K562 (cell line): ENCODE data around the gene KMT2E. TPM values are rescaled to one million over a fixed set of nuclear protein-coding genes. Genes with fewer than 3 reads are reported as not detected.

Experiments
- ATAC-seq: fragments of 200-7000 bp; cut with Tn5 transposase; 3 replicates; pipeline ENCODE4 v1.9.1; 2020; ENCODE audit warnings: moderate library complexity
- BruUV-seq: library from RNA; stranded (reverse); fragments of 400-500 nt; replicated peaks from 2 replicates; lab custom pipeline; 2021; lab: Mats Ljungman, UMichigan
- CTCF ChIA-PET: fragments of 300-600 bp; formaldehyde crosslinking; extraction: SDS; loops from one replicate; lab custom pipeline; 2021; ENCODE audit warnings: low intra/inter-chr PET ratio; lab: Yijun Ruan, JAX
- POLR2A ChIA-PET: fragments of 300-600, 350-650 bp; sonication (Branson Sonifier 250); formaldehyde crosslinking; extraction: SDS; loops from one replicate; lab custom pipeline; 2021; ENCODE audit warnings: antibody characterized with exemption, inconsistent platforms; lab: Yijun Ruan, JAX
- DNase-seq, 4 experiments: peaks; one replicate each; pipeline versions ENCODE4 v3.0.0 to v3.0.0-alpha.2; 2011 to 2018; ENCODE audit warnings: low spot score in 3 of 4, mixed read lengths in 3 of 4; ENCODE audit errors: extremely low read depth in 1 of 4
- FAIRE-seq: peaks from 2 replicates; lab custom pipeline; 2011; peaks lifted over from hg19 to GRCh38; lab: Jason Lieb, UNC
- H2AFZ ChIP-seq: 2 replicates; pipeline ENCODE4 v1.6.0; 2011; ENCODE audit warnings: low read depth, low read length, control low read depth, inconsistent platforms
- H3K27ac ChIP-seq: fragments of 200-600 bp; 3 replicates; pipeline ENCODE4 v1.8.0; 2011; ENCODE audit warnings: low read depth, mild to moderate bottlenecking, control low read depth, inconsistent platforms, low read length, moderate library complexity, mixed read lengths; ENCODE audit errors: extremely low read depth
- H3K27me3 ChIP-seq, 2 experiments: fragments of 300-600 bp in 1 of 2; 2 replicates in 1 of 2; 3 replicates in 1 of 2; pipeline versions ENCODE4 v1.6.0 to v1.8.0; 2011; ENCODE audit warnings: inconsistent platforms in 2 of 2, low read length in 2 of 2, mild to moderate bottlenecking in 1 of 2, mixed read lengths in 1 of 2, moderate library complexity in 1 of 2; ENCODE audit not compliant: control insufficient read depth in 2 of 2, insufficient read depth in 2 of 2
- H3K36me3 ChIP-seq: fragments of 300-600 bp; 3 replicates; pipeline ENCODE4 v1.8.0; 2011; ENCODE audit warnings: mild to moderate bottlenecking, low read length, inconsistent platforms; ENCODE audit not compliant: control insufficient read depth, insufficient read depth
- H3K4me1 ChIP-seq, 2 experiments: fragments of 200-600 bp in 1 of 2; replicated peaks in 1 of 2; 2 replicates in 1 of 2; 3 replicates in 1 of 2; pipeline versions ENCODE4 v1.5.1 to v1.8.0; 2011; ENCODE audit warnings: inconsistent platforms in 2 of 2, low read length in 2 of 2, mild to moderate bottlenecking in 1 of 2, mixed read lengths in 1 of 2, moderate library complexity in 1 of 2; ENCODE audit not compliant: control insufficient read depth in 2 of 2, insufficient read depth in 2 of 2
- H3K4me2 ChIP-seq: 2 replicates; pipeline ENCODE4 v1.6.1; 2011; ENCODE audit warnings: low read length, control low read depth, inconsistent platforms, mixed read lengths; ENCODE audit not compliant: insufficient read depth
- H3K4me3 ChIP-seq: fragments of 200-600 bp; sonication (generic), shearing (Covaris generic); 2 replicates; pipeline ENCODE4 v1.5.1; 2016; ENCODE audit warnings: control low read depth, inconsistent platforms
- H3K79me2 ChIP-seq: fragments of 200-600 bp; 3 replicates; pipeline ENCODE4 v1.8.0; 2011; ENCODE audit warnings: low read length, inconsistent platforms; ENCODE audit not compliant: control insufficient read depth, insufficient read depth
- H3K9ac ChIP-seq, 2 experiments: 2 replicates each; pipeline versions ENCODE4 v1.6.0 to v1.6.1; 2011; ENCODE audit warnings: low read depth in 2 of 2, low read length in 2 of 2, control low read depth in 1 of 2, inconsistent platforms in 1 of 2, mild to moderate bottlenecking in 1 of 2, mixed read lengths in 1 of 2; ENCODE audit not compliant: insufficient read depth in 1 of 2
- H3K9me1 ChIP-seq: one replicate; pipeline ENCODE4 v1.6.0; 2011; ENCODE audit warnings: inconsistent platforms, mild to moderate bottlenecking, low read length, moderate library complexity; ENCODE audit not compliant: control insufficient read depth, insufficient read depth
- H3K9me3 ChIP-seq: replicated peaks from 2 replicates; pipeline ENCODE4 v1.5.1; 2011; ENCODE audit warnings: low read depth, low read length, inconsistent platforms; ENCODE audit not compliant: control insufficient read depth, insufficient read depth
- H4K20me1 ChIP-seq: replicated peaks from 2 replicates; pipeline ENCODE4 v1.6.1; 2011; ENCODE audit warnings: low read length, inconsistent platforms, mixed read lengths; ENCODE audit not compliant: control insufficient read depth, insufficient read depth
- CBX8 ChIP-seq: fragments of 200-600 bp; sonication (generic); IDR thresholded peaks from 2 replicates; pipeline ENCODE4 v1.6.1; 2012; ENCODE audit warnings: borderline replicate concordance, mixed run types, low read depth, mild to moderate bottlenecking, moderate library complexity, mixed read lengths, low read length, control low read depth, inconsistent platforms; ENCODE audit not compliant: poor library complexity, severe bottlenecking; ENCODE audit errors: extremely low read depth
- HBP1 ChIP-seq: fragments of 450-650 bp; formaldehyde crosslinking; IDR thresholded peaks from 2 replicates; pipeline ENCODE4 v1.4.0; 2022; ENCODE audit warnings: missing genetic modification characterization
- KDM5B ChIP-seq: fragments of 200-600 bp; sonication (generic); IDR thresholded peaks from 2 replicates; pipeline ENCODE4 v1.6.1; 2012; ENCODE audit warnings: low read depth, mild to moderate bottlenecking, moderate library complexity, low read length, control low read depth, inconsistent platforms; ENCODE audit not compliant: insufficient replicate concordance
- KHSRP ChIP-seq: fragments of 450-650 bp; IDR thresholded peaks from 2 replicates; pipeline ENCODE4 v1.6.1; 2017
- NFE2L1 ChIP-seq: fragments of 450-650 bp; IDR thresholded peaks from 2 replicates; pipeline ENCODE4 v1.6.1; 2016; ENCODE audit warnings: missing genetic modification characterization, low read depth, mild to moderate bottlenecking, missing compliant biosample characterization, moderate library complexity, borderline replicate concordance
- PHB ChIP-seq: fragments of 250-450 bp; sonication (Bioruptor Pico); IDR thresholded peaks from 2 replicates; pipeline ENCODE4 v1.5.0; 2021
- SMARCB1 ChIP-seq: IDR thresholded peaks from 2 replicates; pipeline ENCODE4 v1.6.1; 2011; ENCODE audit warnings: improper control_type of control experiment, low read depth; ENCODE audit not compliant: insufficient read length
- SREBF1 ChIP-seq: fragments of 150-350 bp; IDR thresholded peaks from 2 replicates; pipeline ENCODE4 v1.6.1; 2014; ENCODE audit warnings: antibody characterized with exemption, low read depth, low read length, borderline replicate concordance
- TAF7 ChIP-seq: fragments of 450-650 bp; IDR thresholded peaks from 2 replicates; pipeline ENCODE4 v1.6.1; 2016; ENCODE audit warnings: missing genetic modification characterization, missing compliant biosample characterization
- ZFP30 ChIP-seq: fragments of 250-450 bp; sonication (Bioruptor Pico); IDR thresholded peaks from 2 replicates; pipeline ENCODE4 v1.8.0; 2022; ENCODE audit warnings: moderate library complexity, mild to moderate bottlenecking, inconsistent platforms, borderline replicate concordance
- ZKSCAN3 ChIP-seq: fragments of 250-450 bp; sonication (Bioruptor Pico); IDR thresholded peaks from 2 replicates; pipeline ENCODE4 v1.4.0; 2020
- WGBS: fragments of 100-300 bp; shearing (Covaris generic); methylation state at CpG from one replicate; pipeline ENCODE4 v1.1.6; 2016; ENCODE audit warnings: low coverage, mixed read lengths; ENCODE audit not compliant: insufficient coverage; ENCODE audit errors: missing lambda C conversion rate; 5-methylcytosine and 5-hydroxymethylcytosine counted together
- in situ Hi-C: fragments of 300-500 bp; cut with MboI; formaldehyde crosslinking; loops from 4 replicates; pipeline ENCODE4 v1.15.0; 2018; ENCODE audit warnings: inconsistent platforms, mixed read lengths
- intact Hi-C: fragments of 100-400 bp; cut with micrococcal nuclease; formaldehyde crosslinking; loops from 2 replicates; pipeline ENCODE4 v1.14.2; 2022
- polyA plus RNA-seq, 8 experiments: library from polyadenylated mRNA; depleted of rRNA in 4 of 8; stranded (reverse) in 5 of 8; unstranded in 3 of 8; fragments of >200 nt; fragmentation: Nextera tagmentation in 2 of 8; fragmentation: Illumina TruSeq in 1 of 8; extraction: Ambion mirVana in 2 of 8; extraction: Trizol in 1 of 8; gene quantifications; 2 replicates each; pipeline versions ENCODE4 v1.2.1 to v1.2.3, GENCODE V29; 2011 to 2014; ENCODE audit warnings: inconsistent platforms in 1 of 8, missing spikeins in 1 of 8
- total RNA-seq, 7 experiments: library from RNA; depleted of rRNA in 6 of 7; stranded (reverse); fragments of >200 nt in 6 of 7; fragmentation: Illumina TruSeq in 2 of 7; extraction: Trizol in 2 of 7; gene quantifications; 2 replicates each; pipeline versions ENCODE4 v1.2.1 to v1.2.3, GENCODE V29; 2011 to 2021; ENCODE audit warnings: low replicate concordance in 1 of 7
- TF ChIP-seq, protein P1 (sequence below): fragments of 250-450 bp; sonication (Bioruptor Pico); IDR thresholded peaks from 2 replicates; pipeline ENCODE4 v1.5.0; 2020; ENCODE audit warnings: mild to moderate bottlenecking
- TF ChIP-seq, protein P2 (sequence below): fragments of 200-800 bp; sonication (Bioruptor generic); IDR thresholded peaks from 2 replicates; pipeline ENCODE4 v1.6.1; 2016; ENCODE audit warnings: missing genetic modification characterization, missing compliant biosample characterization

The KMT2E gene
- total and polyA plus RNA-seq, 9 of the 15 experiments (the other 6 are each of a cell fraction or from before 2014, with no cell fraction given): 8.9 to 55.3 (median 38.1) TPM

DNA sequence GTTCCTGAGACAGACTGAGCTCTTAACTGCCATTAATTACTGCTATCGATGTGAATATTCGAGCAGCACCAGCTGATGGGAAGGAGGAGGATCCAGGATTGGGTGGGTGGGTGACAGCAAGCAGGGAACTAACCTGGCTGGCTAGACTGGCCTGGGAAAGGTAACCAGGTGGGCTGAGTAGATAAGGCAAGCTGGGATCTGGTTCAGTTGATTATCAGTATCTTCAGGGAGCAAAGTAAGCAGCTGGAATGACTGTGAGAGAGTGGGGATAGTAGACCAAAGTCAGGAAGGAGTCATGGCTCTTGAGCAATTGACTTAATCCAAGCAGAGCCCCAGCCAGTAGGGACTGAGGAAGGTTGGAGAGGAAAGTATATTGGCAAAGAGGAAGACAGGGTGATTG lies 46.9 kb upstream of the KMT2E start (continued):
- TF ChIP-seq ZFP30 (CRISPR knock-in tag): no peak

DNA sequence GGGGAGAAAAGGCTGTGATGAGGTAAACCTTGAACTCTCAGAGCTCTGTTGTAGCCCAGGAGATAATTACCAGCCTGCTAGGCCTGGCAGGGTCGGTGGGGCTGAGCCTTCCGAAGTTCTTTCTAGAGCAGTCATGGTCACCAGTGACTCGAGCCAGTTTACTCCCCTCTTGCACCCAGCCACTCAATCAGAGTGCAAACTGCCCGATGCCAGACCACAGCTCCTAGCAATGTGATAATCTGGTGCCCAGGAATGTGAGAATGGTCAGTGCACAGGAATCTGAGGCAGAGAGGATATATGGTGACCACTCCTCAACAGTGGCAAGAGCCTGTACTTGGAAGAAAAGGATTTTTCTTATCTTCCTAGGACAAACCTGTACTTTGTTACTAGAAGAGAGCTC lies 46.4 kb upstream of the KMT2E start:
- intact Hi-C loops: no loop called here
- 0 out of 2 replicates have a peak overlapping the region, but pooled peaks have one; percentile 7 for H2AFZ ChIP-seq
- H4K20me1 ChIP-seq: no peaks in the 10 kb centered on the region
- peak overlapping the region in 1 of 2 experiments; percentile 31; a peak in 1 of 4 replicates for H3K9ac ChIP-seq
- H3K79me2 ChIP-seq: no peaks in the 10 kb centered on the region
- 40% methylated on average over 4 of the region's 4 CpGs for WGBS
- ATAC-seq: peak; percentile 6; the same call in 2 of the 3 replicates
- no TSS peak for BruUV-seq
- no peak for DNase-seq
- FAIRE-seq: no peak
- no peaks in the 10 kb centered on the region for H3K27me3 ChIP-seq
- H3K27ac ChIP-seq: no peak overlapping the region
- POLR2A ChIA-PET: interaction anchor here (2.2 to 2.3 kb wide), 2 partner anchors 14 to 47 kb away, joined by 13 to 15 read pairs; partner anchors contain the start of gene KMT2E
- H3K36me3 ChIP-seq: no peaks in the 10 kb centered on the region
- CTCF ChIA-PET: no interaction called here
- in situ Hi-C loops: no loop called here
- peak overlapping the region; percentile 47 for H3K4me2 ChIP-seq
- H3K9me1 ChIP-seq: no peaks in the 10 kb centered on the region
- no peaks in the 10 kb centered on the region for H3K9me3 ChIP-seq
- peaks cover 13 to 38% of the 10 kb centered on the region in 2 experiments; a peak in 4 of 5 replicates for H3K4me1 ChIP-seq
- no peak overlapping the region for H3K4me3 ChIP-seq
- no peak for TF ChIP-seq SREBF1
- no peak for TF ChIP-seq KHSRP
- TF ChIP-seq, protein P1, sequence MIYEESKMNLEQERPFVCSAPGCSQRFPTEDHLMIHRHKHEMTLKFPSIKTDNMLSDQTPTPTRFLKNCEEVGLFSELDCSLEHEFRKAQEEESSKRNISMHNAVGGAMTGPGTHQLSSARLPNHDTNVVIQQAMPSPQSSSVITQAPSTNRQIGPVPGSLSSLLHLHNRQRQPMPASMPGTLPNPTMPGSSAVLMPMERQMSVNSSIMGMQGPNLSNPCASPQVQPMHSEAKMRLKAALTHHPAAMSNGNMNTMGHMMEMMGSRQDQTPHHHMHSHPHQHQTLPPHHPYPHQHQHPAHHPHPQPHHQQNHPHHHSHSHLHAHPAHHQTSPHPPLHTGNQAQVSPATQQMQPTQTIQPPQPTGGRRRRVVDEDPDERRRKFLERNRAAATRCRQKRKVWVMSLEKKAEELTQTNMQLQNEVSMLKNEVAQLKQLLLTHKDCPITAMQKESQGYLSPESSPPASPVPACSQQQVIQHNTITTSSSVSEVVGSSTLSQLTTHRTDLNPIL (CRISPR knock-in tag): no peak
- no peak for TF ChIP-seq HBP1 (CRISPR knock-in tag)
- TF ChIP-seq, protein P2, sequence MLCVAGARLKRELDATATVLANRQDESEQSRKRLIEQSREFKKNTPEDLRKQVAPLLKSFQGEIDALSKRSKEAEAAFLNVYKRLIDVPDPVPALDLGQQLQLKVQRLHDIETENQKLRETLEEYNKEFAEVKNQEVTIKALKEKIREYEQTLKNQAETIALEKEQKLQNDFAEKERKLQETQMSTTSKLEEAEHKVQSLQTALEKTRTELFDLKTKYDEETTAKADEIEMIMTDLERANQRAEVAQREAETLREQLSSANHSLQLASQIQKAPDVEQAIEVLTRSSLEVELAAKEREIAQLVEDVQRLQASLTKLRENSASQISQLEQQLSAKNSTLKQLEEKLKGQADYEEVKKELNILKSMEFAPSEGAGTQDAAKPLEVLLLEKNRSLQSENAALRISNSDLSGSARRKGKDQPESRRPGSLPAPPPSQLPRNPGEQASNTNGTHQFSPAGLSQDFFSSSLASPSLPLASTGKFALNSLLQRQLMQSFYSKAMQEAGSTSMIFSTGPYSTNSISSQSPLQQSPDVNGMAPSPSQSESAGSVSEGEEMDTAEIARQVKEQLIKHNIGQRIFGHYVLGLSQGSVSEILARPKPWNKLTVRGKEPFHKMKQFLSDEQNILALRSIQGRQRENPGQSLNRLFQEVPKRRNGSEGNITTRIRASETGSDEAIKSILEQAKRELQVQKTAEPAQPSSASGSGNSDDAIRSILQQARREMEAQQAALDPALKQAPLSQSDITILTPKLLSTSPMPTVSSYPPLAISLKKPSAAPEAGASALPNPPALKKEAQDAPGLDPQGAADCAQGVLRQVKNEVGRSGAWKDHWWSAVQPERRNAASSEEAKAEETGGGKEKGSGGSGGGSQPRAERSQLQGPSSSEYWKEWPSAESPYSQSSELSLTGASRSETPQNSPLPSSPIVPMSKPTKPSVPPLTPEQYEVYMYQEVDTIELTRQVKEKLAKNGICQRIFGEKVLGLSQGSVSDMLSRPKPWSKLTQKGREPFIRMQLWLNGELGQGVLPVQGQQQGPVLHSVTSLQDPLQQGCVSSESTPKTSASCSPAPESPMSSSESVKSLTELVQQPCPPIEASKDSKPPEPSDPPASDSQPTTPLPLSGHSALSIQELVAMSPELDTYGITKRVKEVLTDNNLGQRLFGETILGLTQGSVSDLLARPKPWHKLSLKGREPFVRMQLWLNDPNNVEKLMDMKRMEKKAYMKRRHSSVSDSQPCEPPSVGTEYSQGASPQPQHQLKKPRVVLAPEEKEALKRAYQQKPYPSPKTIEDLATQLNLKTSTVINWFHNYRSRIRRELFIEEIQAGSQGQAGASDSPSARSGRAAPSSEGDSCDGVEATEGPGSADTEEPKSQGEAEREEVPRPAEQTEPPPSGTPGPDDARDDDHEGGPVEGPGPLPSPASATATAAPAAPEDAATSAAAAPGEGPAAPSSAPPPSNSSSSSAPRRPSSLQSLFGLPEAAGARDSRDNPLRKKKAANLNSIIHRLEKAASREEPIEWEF (CRISPR knock-in tag): no peak
- TF ChIP-seq CBX8: no peak
- TF ChIP-seq ZKSCAN3 (CRISPR knock-in tag): no peak
- TF ChIP-seq KDM5B: no peak
- TF ChIP-seq TAF7 (tag): no peak
- TF ChIP-seq NFE2L1 (tag): no peak
- TF ChIP-seq SMARCB1: no peak
- TF ChIP-seq PHB: no peak
